HG03159 (cell line): Measurements from ENCODE around the gene LDLRAD3.

Source experiments
- ATAC-seq: cut with Tn5 transposase; IDR thresholded peaks from one replicate; pipeline ENCODE4 v1.9.1; 2021; ENCODE audit warnings: mild to moderate bottlenecking, moderate library complexity; ENCODE audit not compliant: unreplicated experiment

LDLRAD3 gene

GRCh38 chr11:36098087-36098486 is 154.2 kb downstream of the LDLRAD3 start:
- no peak for ATAC-seq

- no peak for ATAC-seq
These were observed 155.1 kb downstream of the LDLRAD3 start for GRCh38 chr11:36098853-36099375.

GRCh38 chr11:36101466-36101865 is 157.6 kb downstream of the LDLRAD3 start:
- ATAC-seq = no peak

- no peak for ATAC-seq
These were observed 159.0 kb downstream of the LDLRAD3 start for GRCh38 chr11:36102868-36103267.

- no peak for ATAC-seq
These were observed 160.2 kb downstream of the LDLRAD3 start for GRCh38 chr11:36103933-36104530.

- ATAC-seq = no peak
These were observed 160.8 kb downstream of the LDLRAD3 start for GRCh38 chr11:36104660-36104992.

- no peak for ATAC-seq
These were observed 162.1 kb downstream of the LDLRAD3 start for GRCh38 chr11:36105743-36106581.

GRCh38 chr11:36107547-36107946 is 163.7 kb downstream of the LDLRAD3 start:
- no peak for ATAC-seq

- ATAC-seq = no peak
These were observed 165.2 kb downstream of the LDLRAD3 start for GRCh38 chr11:36108881-36109589.

GRCh38 chr11:36109590-36109849 is 165.7 kb downstream of the LDLRAD3 start:
- ATAC-seq = no peak

- ATAC-seq = no peak
These were observed 166.2 kb downstream of the LDLRAD3 start for GRCh38 chr11:36109850-36110606.

GRCh38 chr11:36110668-36111410 is 167.0 kb downstream of the LDLRAD3 start:
- ATAC-seq = no peak

GRCh38 chr11:36114095-36114494 is 170.2 kb downstream of the LDLRAD3 start:
- ATAC-seq = no peak

- no peak for ATAC-seq
These were observed 171.5 kb downstream of the LDLRAD3 start for GRCh38 chr11:36115378-36115801.

GRCh38 chr11:36116161-36116560 is 172.3 kb downstream of the LDLRAD3 start:
- ATAC-seq = no peak

GRCh38 chr11:36118084-36118483 is 174.2 kb downstream of the LDLRAD3 start:
- ATAC-seq = no peak

GRCh38 chr11:36119300-36119699 is 175.4 kb downstream of the LDLRAD3 start:
- no peak for ATAC-seq

- no peak for ATAC-seq
These were observed 177.2 kb downstream of the LDLRAD3 start for GRCh38 chr11:36121054-36121453.

- no peak for ATAC-seq
These were observed 178.8 kb downstream of the LDLRAD3 start for GRCh38 chr11:36122671-36123070.

- no peak for ATAC-seq
These were observed 179.7 kb downstream of the LDLRAD3 start for GRCh38 chr11:36123336-36124101.
